Prostate gland (tissue), 2 donors: ENCODE results near the gene VPS13D. TPM values are rescaled to one million over a fixed set of nuclear protein-coding genes. Genes with fewer than 3 reads are reported as not detected.

Source experiments
- DNase-seq: peaks from one replicate; pipeline ENCODE4 v3.0.0-alpha.2; 2019; ENCODE audit warnings: low spot score
- H3K27ac ChIP-seq, 2 donors: fragments of 200-600 bp; sonication (generic); 2 replicates each; pipeline ENCODE4 v1.5.1; 2017 to 2019
- H3K27me3 ChIP-seq: fragments of 200-600 bp; sonication (generic); replicated peaks from 2 replicates; pipeline ENCODE4 v1.5.1; 2019; ENCODE audit not compliant: insufficient read depth
- H3K36me3 ChIP-seq, 2 donors: fragments of 200-600 bp; sonication (generic); 1 replicate in 1 of 2; 2 replicates in 1 of 2; pipeline versions ENCODE4 v1.5.1 to v1.8.1; 2017 to 2019
- H3K4me1 ChIP-seq: fragments of 200-600 bp; sonication (generic); replicated peaks from 2 replicates; pipeline ENCODE4 v1.5.1; 2019
- H3K4me3 ChIP-seq, 2 donors: fragments of 200-600 bp; sonication (generic); 2 replicates each; pipeline ENCODE4 v1.5.1; 2017 to 2019
- H3K9me3 ChIP-seq: fragments of 200-600 bp; sonication (generic); 2 replicates; pipeline ENCODE4 v1.5.1; 2017
- CTCF ChIP-seq, 4 experiments: fragments of 200-600 bp in 2 of 4; fragments of 450-650 bp in 2 of 4; sonication (generic) in 2 of 4; IDR thresholded peaks; 1 replicate in 3 of 4; 2 replicates in 1 of 4; pipeline ENCODE4 v1.5.1; 2016 to 2019; ENCODE audit warnings: antibody characterized with exemption in 4 of 4, mild to moderate bottlenecking in 2 of 4, moderate library complexity in 2 of 4
- POLR2A ChIP-seq: fragments of 450-650 bp; IDR thresholded peaks from one replicate; pipeline ENCODE4 v1.6.1; 2016; ENCODE audit warnings: antibody characterized with exemption, mild to moderate bottlenecking
- POLR2AphosphoS5 ChIP-seq: sonication (generic); formaldehyde crosslinking; IDR thresholded peaks from one replicate; pipeline ENCODE4 v1.6.1; 2017; ENCODE audit warnings: antibody characterized with exemption
- WGBS: methylation state at CpG from one replicate; pipeline ENCODE4 v1.1.5; 2018; 5-methylcytosine and 5-hydroxymethylcytosine counted together
- intact Hi-C: fragments of 100-400 bp; cut with DNase I; formaldehyde crosslinking; loops from one replicate; pipeline ENCODE4 v1.14.2; 2022
- total RNA-seq, 2 donors: library from RNA; depleted of rRNA; stranded (reverse); fragments of >200 nt; gene quantifications; one replicate each; pipeline ENCODE4 v1.1.0, GENCODE V29; 2016

Gene VPS13D
- total RNA-seq, 2 donors from 2014 or later = 60.7 to 80.8 TPM

GRCh38 chr1:12279728-12280464 lies 50.1 kb downstream of the VPS13D start:
- H3K36me3 ChIP-seq = no peaks in the 10 kb centered on the region
- 87% methylated on average over 4 of the region's 4 CpGs for WGBS
- no peaks in the 10 kb centered on the region for H3K4me1 ChIP-seq
- no peaks in the 10 kb centered on the region for H3K27me3 ChIP-seq
- no peak for DNase-seq
- intact Hi-C loops = no loop called here
- H3K27ac ChIP-seq = no peak overlapping the region
- H3K9me3 ChIP-seq = no peaks in the 10 kb centered on the region
- no peak for TF ChIP-seq POLR2A
- no peak for TF ChIP-seq CTCF (IDR thresholded peaks at IDR 0.05)
- TF ChIP-seq POLR2AphosphoS5 = no peak
- no peak overlapping the region for H3K4me3 ChIP-seq

GRCh38 chr1:12282142-12282541 lies 52.3 kb downstream of the VPS13D start:
- H3K27me3 ChIP-seq = no peaks in the 10 kb centered on the region
- H3K27ac ChIP-seq = no peak overlapping the region
- no peak for DNase-seq
- WGBS = 74% methylated on average over 3 of the region's 3 CpGs
- H3K9me3 ChIP-seq = no peaks in the 10 kb centered on the region
- H3K36me3 ChIP-seq = no peaks in the 10 kb centered on the region
- no peaks in the 10 kb centered on the region for H3K4me1 ChIP-seq
- no peak overlapping the region for H3K4me3 ChIP-seq
- TF ChIP-seq CTCF (IDR thresholded peaks at IDR 0.05) = no peak
- TF ChIP-seq POLR2AphosphoS5 = no peak
- TF ChIP-seq POLR2A = no peak
- intact Hi-C loops = no loop called here

GRCh38 chr1:12284486-12284885 lies 54.7 kb downstream of the VPS13D start:
- intact Hi-C loops = no loop called here
- TF ChIP-seq POLR2A (no peak), CTCF (IDR thresholded peaks at IDR 0.05) (no peak), POLR2AphosphoS5 (no peak)
- H3K27me3 ChIP-seq = no peaks in the 10 kb centered on the region
- H3K4me3 ChIP-seq = no peak overlapping the region
- H3K27ac ChIP-seq = no peak overlapping the region
- no peaks in the 10 kb centered on the region for H3K9me3 ChIP-seq
- 84% methylated on average over 5 of the region's 5 CpGs for WGBS
- H3K36me3 ChIP-seq = no peaks in the 10 kb centered on the region
- no peak for DNase-seq
- no peaks in the 10 kb centered on the region for H3K4me1 ChIP-seq

GRCh38 chr1:12285496-12286143 lies 55.8 kb downstream of the VPS13D start:
- WGBS = 94% methylated on average over 5 of the region's 5 CpGs
- DNase-seq = no peak
- no peak overlapping the region for H3K27ac ChIP-seq
- H3K4me3 ChIP-seq = no peak overlapping the region
- no peaks in the 10 kb centered on the region for H3K27me3 ChIP-seq
- no peaks in the 10 kb centered on the region for H3K9me3 ChIP-seq
- no peaks in the 10 kb centered on the region for H3K4me1 ChIP-seq
- intact Hi-C loops = no loop called here
- TF ChIP-seq POLR2A (no peak), POLR2AphosphoS5 (no peak), CTCF (IDR thresholded peaks at IDR 0.05) (no peak)
- H3K36me3 ChIP-seq = no peaks in the 10 kb centered on the region

- H3K9me3 ChIP-seq = no peaks in the 10 kb centered on the region
- no peaks in the 10 kb centered on the region for H3K27me3 ChIP-seq
- H3K4me1 ChIP-seq = no peaks in the 10 kb centered on the region
- intact Hi-C loops = no loop called here
- 81% methylated on average over 3 of the region's 3 CpGs for WGBS
- H3K27ac ChIP-seq = no peak overlapping the region
- no peak overlapping the region for H3K4me3 ChIP-seq
- DNase-seq = no peak
- no peaks in the 10 kb centered on the region for H3K36me3 ChIP-seq
- TF ChIP-seq CTCF (IDR thresholded peaks at IDR 0.05) = no peak
- TF ChIP-seq POLR2AphosphoS5 = no peak
- no peak for TF ChIP-seq POLR2A
Observed at GRCh38 chr1:12287869-12288268, 58.0 kb downstream of the VPS13D start.
